Right lobe of liver (tissue), 4 donors: ENCODE results near the gene RNU5B-1.

ENCODE experiments used
- POLR2A ChIP-seq: fragments of 450-650 bp; IDR thresholded peaks from one replicate; pipeline ENCODE4 v1.6.1; 2017; ENCODE audit warnings: antibody characterized with exemption, mild to moderate bottlenecking
- TF ChIP-seq, protein P1 (sequence below), 4 donors: fragments of 200-600 bp in 3 of 4; fragments of 450-650 bp in 1 of 4; IDR thresholded peaks; one replicate each; pipeline versions ENCODE4 v1.5.1 to v1.8.0; 2016 to 2022; ENCODE audit warnings: antibody characterized with exemption in 4 of 4, mild to moderate bottlenecking in 2 of 4
- donor health status: DM: no; HTN: no; CAD: no.
- donor health status: DM: no; HTN: no; CAD: no.
- donor health status: DM: no; HTN: yes; CAD: no.

GRCh38 chr15:65331811-65332210 lies 27.3 kb downstream of the RNU5B-1 start:
- TF ChIP-seq, protein P1, sequence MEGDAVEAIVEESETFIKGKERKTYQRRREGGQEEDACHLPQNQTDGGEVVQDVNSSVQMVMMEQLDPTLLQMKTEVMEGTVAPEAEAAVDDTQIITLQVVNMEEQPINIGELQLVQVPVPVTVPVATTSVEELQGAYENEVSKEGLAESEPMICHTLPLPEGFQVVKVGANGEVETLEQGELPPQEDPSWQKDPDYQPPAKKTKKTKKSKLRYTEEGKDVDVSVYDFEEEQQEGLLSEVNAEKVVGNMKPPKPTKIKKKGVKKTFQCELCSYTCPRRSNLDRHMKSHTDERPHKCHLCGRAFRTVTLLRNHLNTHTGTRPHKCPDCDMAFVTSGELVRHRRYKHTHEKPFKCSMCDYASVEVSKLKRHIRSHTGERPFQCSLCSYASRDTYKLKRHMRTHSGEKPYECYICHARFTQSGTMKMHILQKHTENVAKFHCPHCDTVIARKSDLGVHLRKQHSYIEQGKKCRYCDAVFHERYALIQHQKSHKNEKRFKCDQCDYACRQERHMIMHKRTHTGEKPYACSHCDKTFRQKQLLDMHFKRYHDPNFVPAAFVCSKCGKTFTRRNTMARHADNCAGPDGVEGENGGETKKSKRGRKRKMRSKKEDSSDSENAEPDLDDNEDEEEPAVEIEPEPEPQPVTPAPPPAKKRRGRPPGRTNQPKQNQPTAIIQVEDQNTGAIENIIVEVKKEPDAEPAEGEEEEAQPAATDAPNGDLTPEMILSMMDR (IDR thresholded peaks at IDR 0.05): no peak
- no peak for TF ChIP-seq POLR2A
